IMR-90 (cell line): ENCODE measurements around the gene OPN1LW. TPM values are rescaled to one million over a fixed set of nuclear protein-coding genes. Genes with fewer than 3 reads are reported as not detected.
"Not testable (repeated sequence)": the region's sequence is repeated elsewhere in the genome, so short reads cannot be mapped to it uniquely, and the experiment has no call there.

Experiments used
- ATAC-seq: fragments of 200-7000 bp; cut with Tn5 transposase; 2 replicates; pipeline ENCODE4 v1.9.1; 2020; ENCODE audit warnings: low read depth, mild to moderate bottlenecking, moderate library complexity
- BruUV-seq: library from RNA; stranded (reverse); fragments of 400-500 nt; replicated peaks from 2 replicates; lab custom pipeline; 2021; lab: Mats Ljungman, UMichigan
- CTCF ChIA-PET: fragments of 300-600 bp; formaldehyde crosslinking; extraction: SDS; loops from one replicate; lab custom pipeline; 2021; ENCODE audit warnings: antibody characterized with exemption; lab: Yijun Ruan, JAX
- POLR2A ChIA-PET: fragments of 300-600 bp; sonication (Branson Sonifier 250); formaldehyde crosslinking; loops from one replicate; lab custom pipeline; 2022; ENCODE audit warnings: antibody characterized with exemption; ENCODE audit not compliant: unreplicated experiment; lab: Charles Lee
- DNase-seq: peaks from one replicate; pipeline ENCODE4 v3.0.0; 2013
- H2AFZ ChIP-seq: replicated peaks from 2 replicates; pipeline ENCODE3; 2013; ENCODE audit warnings: low read length, mild to moderate bottlenecking; ENCODE audit not compliant: poor library complexity
- H2AK5ac ChIP-seq: 2 replicates; pipeline ENCODE4 v1.6.1; 2013; ENCODE audit warnings: low read depth, low read length, inconsistent platforms
- H2AK9ac ChIP-seq: replicated peaks from 2 replicates; pipeline ENCODE3; 2013; ENCODE audit warnings: mild to moderate bottlenecking, low read depth, low read length, moderate library complexity; ENCODE audit not compliant: poor library complexity
- H2BK120ac ChIP-seq: 2 replicates; pipeline ENCODE4 v1.6.1; 2013; ENCODE audit warnings: low read depth, low read length, inconsistent platforms
- H2BK15ac ChIP-seq: 3 replicates; pipeline ENCODE4 v1.6.1; 2013; ENCODE audit warnings: low read depth, low read length, inconsistent platforms
- H2BK20ac ChIP-seq: 2 replicates; pipeline ENCODE4 v1.6.1; 2013; ENCODE audit warnings: low read depth, mild to moderate bottlenecking, inconsistent platforms, low read length, moderate library complexity
- H2BK5ac ChIP-seq: 2 replicates; pipeline ENCODE4 v1.6.1; 2013; ENCODE audit warnings: mild to moderate bottlenecking, low read depth, low read length, inconsistent platforms; ENCODE audit not compliant: poor library complexity, severe bottlenecking
- H3K14ac ChIP-seq: replicated peaks from 2 replicates; pipeline ENCODE4 v1.6.1; 2013; ENCODE audit warnings: low read depth, low read length, inconsistent platforms
- H3K18ac ChIP-seq: 2 replicates; pipeline ENCODE4 v1.6.1; 2013; ENCODE audit warnings: low read depth, low read length, control low read depth
- H3K23ac ChIP-seq: 2 replicates; pipeline ENCODE4 v1.6.1; 2013; ENCODE audit warnings: low read depth, low read length, inconsistent platforms
- H3K27ac ChIP-seq: 2 replicates; pipeline ENCODE4 v1.5.1; 2013; ENCODE audit warnings: mild to moderate bottlenecking, control low read depth, low read length; ENCODE audit not compliant: insufficient read depth
- H3K27me3 ChIP-seq: 2 replicates; pipeline ENCODE4 v1.6.1; 2013; ENCODE audit warnings: low read length; ENCODE audit not compliant: control insufficient read depth, insufficient read depth
- H3K36me3 ChIP-seq: 2 replicates; pipeline ENCODE4 v1.6.1; 2013; ENCODE audit warnings: low read length, mixed read lengths; ENCODE audit not compliant: control insufficient read depth, insufficient read depth
- H3K4ac ChIP-seq: 2 replicates; pipeline ENCODE4 v1.6.1; 2013; ENCODE audit warnings: low read depth, low read length, inconsistent platforms
- H3K4me1 ChIP-seq: 2 replicates; pipeline ENCODE4 v1.6.1; 2013; ENCODE audit warnings: low read length, mixed read lengths; ENCODE audit not compliant: control insufficient read depth, insufficient read depth
- H3K4me2 ChIP-seq: 2 replicates; pipeline ENCODE4 v1.6.1; 2013; ENCODE audit warnings: low read depth, mild to moderate bottlenecking, control low read depth, low read length, moderate library complexity
- H3K4me3 ChIP-seq: 2 replicates; pipeline ENCODE4 v1.5.1; 2013; ENCODE audit warnings: low read depth, mild to moderate bottlenecking, control low read depth, low read length, moderate library complexity; ENCODE audit not compliant: insufficient read depth
- H3K56ac ChIP-seq: 2 replicates; pipeline ENCODE4 v1.6.1; 2013; ENCODE audit warnings: low read length, inconsistent platforms; ENCODE audit not compliant: insufficient read depth; ENCODE audit errors: extremely low read depth
- H3K79me1 ChIP-seq, 2 experiments: 2 replicates each; pipeline ENCODE4 v1.6.1; 2013; ENCODE audit warnings: low read length in 2 of 2, inconsistent platforms in 1 of 2, low read depth in 1 of 2
- H3K9ac ChIP-seq: 2 replicates; pipeline ENCODE4 v1.6.1; 2013; ENCODE audit warnings: low read depth, low read length, control low read depth
- H3K9me1 ChIP-seq: 2 replicates; pipeline ENCODE4 v1.6.1; 2013; ENCODE audit warnings: low read length, inconsistent platforms; ENCODE audit not compliant: insufficient read depth
- H3K9me3 ChIP-seq: 2 replicates; pipeline ENCODE4 v1.6.1; 2013; ENCODE audit warnings: low read length; ENCODE audit not compliant: control insufficient read depth, insufficient read depth
- H4K20me1 ChIP-seq: 2 replicates; pipeline ENCODE4 v1.6.1; 2013; ENCODE audit warnings: low read length, inconsistent platforms; ENCODE audit not compliant: insufficient read depth
- H4K5ac ChIP-seq: 2 replicates; pipeline ENCODE4 v1.6.1; 2013; ENCODE audit warnings: mild to moderate bottlenecking, low read depth, low read length, control low read depth
- H4K8ac ChIP-seq, 2 experiments: 2 replicates each; pipeline ENCODE4 v1.6.1; 2013; ENCODE audit warnings: low read depth in 2 of 2, low read length in 2 of 2, control low read depth in 1 of 2, inconsistent platforms in 1 of 2
- H4K91ac ChIP-seq: 2 replicates; pipeline ENCODE4 v1.6.1; 2013; ENCODE audit warnings: low read depth, low read length, inconsistent platforms; ENCODE audit not compliant: insufficient read depth
- WGBS, 2 experiments: methylation state at CpG; one replicate each; pipeline versions ENCODE4 v1.1.5 to v1.1.7; 2013; ENCODE audit warnings: missing lambda C conversion rate in 2 of 2; ENCODE audit not compliant: insufficient read length in 1 of 2; ENCODE audit errors: extremely low coverage in 2 of 2; 5-methylcytosine and 5-hydroxymethylcytosine counted together
- dilution Hi-C: fragments of 300-500 bp; cut with HindIII; formaldehyde crosslinking; loops from one replicate; pipeline ENCODE4 v1.14.3; 2018; ENCODE audit warnings: low sequenced_read_pairs; ENCODE audit not compliant: unreplicated experiment
- in situ Hi-C: fragments of 300-500 bp; cut with MboI; formaldehyde crosslinking; loops from 3 replicates; pipeline ENCODE4 v1.14.3; 2019; ENCODE audit warnings: low sequenced_read_pairs, inconsistent platforms, mixed read lengths
- intact Hi-C: fragments of 100-400 bp; cut with micrococcal nuclease; formaldehyde crosslinking; loops from 2 replicates; pipeline ENCODE4 v1.10.0; 2022
- polyA plus RNA-seq, 3 experiments: library from polyadenylated mRNA; depleted of rRNA; stranded (reverse); fragments of >200 nt; gene quantifications; 2 replicates each; pipeline ENCODE4 v1.2.3, GENCODE V29; 2012; ENCODE audit warnings: low replicate concordance in 1 of 3
- total RNA-seq: library from RNA; depleted of rRNA; stranded (reverse); fragments of >200 nt; gene quantifications from 2 replicates; pipeline ENCODE4 v1.2.3, GENCODE V29; 2012

The OPN1LW gene
- total and polyA plus RNA-seq, 2 of the 4 experiments (the other 2 are of a cell fraction), result not detected

DNA sequence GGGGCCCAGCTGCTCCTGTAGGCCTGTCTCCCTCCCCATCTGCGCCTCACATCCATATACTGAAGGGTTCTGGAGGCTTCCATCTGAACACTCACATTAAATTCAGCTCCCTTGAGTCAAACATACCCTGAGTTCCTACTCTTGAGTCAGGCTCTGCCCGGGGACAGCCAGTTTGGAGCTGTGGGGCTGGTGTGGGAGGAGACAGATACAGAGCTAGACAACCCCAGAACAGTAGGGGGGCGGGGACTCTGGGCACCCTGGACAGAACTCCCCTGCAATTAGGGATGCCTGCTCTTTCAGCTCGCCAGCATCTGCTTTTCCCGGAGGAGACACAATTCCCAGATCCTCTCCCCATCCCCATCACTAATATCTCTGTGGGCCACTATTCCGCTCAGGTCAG lies 7.0 kb downstream of the OPN1LW start:
- H3K4me2 ChIP-seq, H4K8ac ChIP-seq, H3K9ac ChIP-seq, BruUV-seq, H3K18ac ChIP-seq, POLR2A ChIA-PET, H3K79me1 ChIP-seq, H4K91ac ChIP-seq, H3K27me3 ChIP-seq, dilution Hi-C loops, H2BK5ac ChIP-seq, H4K5ac ChIP-seq, H3K4me1 ChIP-seq, H3K56ac ChIP-seq, H2BK120ac ChIP-seq, in situ Hi-C loops, H4K20me1 ChIP-seq, DNase-seq, intact Hi-C loops, H2AFZ ChIP-seq, H2AK5ac ChIP-seq, H3K14ac ChIP-seq, H3K4ac ChIP-seq, H3K9me1 ChIP-seq, H3K27ac ChIP-seq, H3K9me3 ChIP-seq, CTCF ChIA-PET, H3K23ac ChIP-seq, H3K4me3 ChIP-seq, H2BK20ac ChIP-seq, H2BK15ac ChIP-seq, H3K36me3 ChIP-seq, ATAC-seq, H2AK9ac ChIP-seq: not testable (repeated sequence)
- WGBS, 2 experiments, result no CpG with 5 or more reads among the region's 6 CpGs

DNA sequence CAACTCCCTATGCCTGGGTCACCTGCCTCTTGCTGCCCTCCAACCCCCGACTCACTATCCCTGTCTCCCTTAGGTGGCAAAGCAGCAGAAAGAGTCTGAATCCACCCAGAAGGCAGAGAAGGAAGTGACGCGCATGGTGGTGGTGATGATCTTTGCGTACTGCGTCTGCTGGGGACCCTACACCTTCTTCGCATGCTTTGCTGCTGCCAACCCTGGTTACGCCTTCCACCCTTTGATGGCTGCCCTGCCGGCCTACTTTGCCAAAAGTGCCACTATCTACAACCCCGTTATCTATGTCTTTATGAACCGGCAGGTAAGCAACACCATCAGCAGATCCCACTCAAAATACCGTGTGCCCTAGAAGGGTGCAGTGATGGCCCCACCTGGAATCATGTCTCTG lies 12.2 kb downstream of the OPN1LW start:
- H3K79me1 ChIP-seq, H3K23ac ChIP-seq, H3K14ac ChIP-seq, in situ Hi-C loops, H3K4ac ChIP-seq, H2BK5ac ChIP-seq, H2AFZ ChIP-seq, H3K56ac ChIP-seq, H3K9ac ChIP-seq, H4K91ac ChIP-seq, H3K9me3 ChIP-seq, H3K36me3 ChIP-seq, H4K5ac ChIP-seq, H2AK9ac ChIP-seq, CTCF ChIA-PET, DNase-seq, H4K20me1 ChIP-seq, POLR2A ChIA-PET, ATAC-seq, intact Hi-C loops, H3K18ac ChIP-seq, H2AK5ac ChIP-seq, H3K27ac ChIP-seq, H2BK15ac ChIP-seq, H3K9me1 ChIP-seq, H3K4me3 ChIP-seq, H2BK120ac ChIP-seq, H3K4me2 ChIP-seq, BruUV-seq, H2BK20ac ChIP-seq, H3K27me3 ChIP-seq, dilution Hi-C loops, H4K8ac ChIP-seq, H3K4me1 ChIP-seq: not testable (repeated sequence)
- 100% methylated on average over 2 of the region's 11 CpGs; no CpG with 5 or more reads in 1 of the 2 experiments for WGBS, 2 experiments
